OCI-LY7 (cell line): ENCODE data around the gene CDC14B.
"Not testable (repeated sequence)": the region's sequence is repeated elsewhere in the genome, so short reads cannot be mapped to it uniquely, and the experiment has no call there.

ENCODE experiments used
- CTCF ChIP-seq: fragments of 200-600 bp; sonication (generic); conservative IDR thresholded peaks from 2 replicates; pipeline ENCODE4 v1.5.1; 2014; ENCODE audit warnings: mild to moderate bottlenecking, antibody characterized with exemption, low read length, moderate library complexity, mixed read lengths
- EZH2phosphoT487 ChIP-seq: fragments of 200-600 bp; sonication (generic); IDR thresholded peaks from 2 replicates; pipeline ENCODE4 v1.6.1; 2018; ENCODE audit warnings: low read depth, borderline replicate concordance, mild to moderate bottlenecking, mixed run types, antibody characterized with exemption, low read length, moderate library complexity, mixed read lengths

- TF ChIP-seq CTCF, EZH2phosphoT487: not testable (repeated sequence)
Measured at GRCh38 chr9:96633579-96633978, 13.9 kb upstream of the CDC14B start.
